GM19239 (cell line): ENCODE data around the gene DNAJC2.
"Not testable (repeated sequence)": the region's sequence is repeated elsewhere in the genome, so short reads cannot be mapped to it uniquely, and the experiment has no call there.

Experiments used
- DNase-seq: peaks from one replicate; pipeline ENCODE4 v3.0.0; 2011; ENCODE audit warnings: low spot score; ENCODE audit not compliant: insufficient read length
- FAIRE-seq: peaks from 2 replicates; lab custom pipeline; 2011; peaks lifted over from hg19 to GRCh38; lab: Jason Lieb, UNC

The DNAJC2 gene

GRCh38 chr7:103279636-103279962 is 65.0 kb downstream of the DNAJC2 start:
- DNase-seq = not testable (repeated sequence)

GRCh38 chr7:103278195-103278594 is 66.4 kb downstream of the DNAJC2 start:
- not testable (repeated sequence) for FAIRE-seq, DNase-seq

More at GRCh38 chr7:103279636-103279962, 65.0 kb downstream of the DNAJC2 start:
- not testable (repeated sequence) for FAIRE-seq

GRCh38 chr7:103274867-103275266 is 69.7 kb downstream of the DNAJC2 start:
- not testable (repeated sequence) for DNase-seq, FAIRE-seq

GRCh38 chr7:103273374-103273773 is 71.2 kb downstream of the DNAJC2 start:
- FAIRE-seq = not testable (repeated sequence)

GRCh38 chr7:103266229-103266628 is 78.3 kb downstream of the DNAJC2 start:
- DNase-seq, FAIRE-seq: not testable (repeated sequence)

More at GRCh38 chr7:103273374-103273773, 71.2 kb downstream of the DNAJC2 start:
- DNase-seq = not testable (repeated sequence)

GRCh38 chr7:103264054-103264453 is 80.5 kb downstream of the DNAJC2 start:
- not testable (repeated sequence) for FAIRE-seq

More at GRCh38 chr7:103264054-103264453, 80.5 kb downstream of the DNAJC2 start:
- DNase-seq = not testable (repeated sequence)
